Fibroblast of lung (primary cell): ENCODE measurements around the gene LRRC8A.

ENCODE experiments used
- CTCF ChIP-seq, 2 donors: IDR thresholded peaks in 1 of 2; conservative IDR thresholded peaks in 1 of 2; 1 replicate in 1 of 2; 2 replicates in 1 of 2; pipeline ENCODE4 v1.5.1; 2011 to 2012; ENCODE audit warnings: low read length in 2 of 2, control low read depth in 1 of 2, inconsistent platforms in 1 of 2, low read depth in 1 of 2, mild to moderate bottlenecking in 1 of 2
- EZH2 ChIP-seq: IDR thresholded peaks from 2 replicates; pipeline ENCODE4 v1.5.1; 2012; ENCODE audit warnings: low read length, control low read depth, mild to moderate bottlenecking; ENCODE audit errors: missing control alignments

GRCh38 chr9:128936171-128936865 is 54.4 kb downstream of the LRRC8A start:
- TF ChIP-seq CTCF (conservative IDR thresholded peaks at IDR 0.05 in 1 of 2, IDR thresholded peaks at IDR 0.05 in 1 of 2; ENCODE audit: low read depth in 1 of 2, low read length in 2 of 2) (no peak), EZH2 (no peak)
